Panc1 (cell line): ENCODE data around the gene DIAPH3. TPM values are rescaled to one million over a fixed set of nuclear protein-coding genes. Genes with fewer than 3 reads are reported as not detected.

ENCODE experiments used
- ATAC-seq: fragments of 200-7000 bp; cut with Tn5 transposase; 2 replicates; pipeline ENCODE4 v1.9.1; 2020; ENCODE audit warnings: mild to moderate bottlenecking, moderate library complexity
- BruUV-seq: library from RNA; stranded (reverse); fragments of 400-500 nt; replicated peaks from 2 replicates; lab custom pipeline; 2021; lab: Mats Ljungman, UMichigan
- CTCF ChIA-PET: fragments of 300-600 bp; sonication (Branson Sonifier 250); formaldehyde crosslinking; loops from one replicate; lab custom pipeline; 2022; ENCODE audit warnings: antibody characterized with exemption; lab: Charles Lee
- POLR2A ChIA-PET: fragments of 300-600 bp; sonication (Branson Sonifier 250); formaldehyde crosslinking; loops from one replicate; lab custom pipeline; 2022; ENCODE audit warnings: antibody characterized with exemption; lab: Charles Lee
- DNase-seq: peaks from one replicate; pipeline ENCODE4 v3.0.0-alpha.2; 2010; ENCODE audit warnings: low read depth, low spot score
- H3K27ac ChIP-seq: 2 replicates; pipeline ENCODE4 v1.5.1; 2011; ENCODE audit warnings: mild to moderate bottlenecking, low read length, inconsistent platforms
- H3K27me3 ChIP-seq: fragments of 200-500 bp; sonication (Bioruptor generic); 2 replicates; pipeline ENCODE4 v1.6.0; 2014; ENCODE audit warnings: low read length, inconsistent platforms; ENCODE audit not compliant: control insufficient read depth, insufficient read depth
- H3K36me3 ChIP-seq: fragments of 200-500 bp; sonication (Bioruptor generic); 2 replicates; pipeline ENCODE4 v1.5.1; 2014; ENCODE audit warnings: inconsistent platforms, mild to moderate bottlenecking, low read length, moderate library complexity; ENCODE audit not compliant: control insufficient read depth, insufficient read depth
- H3K4me1 ChIP-seq: 2 replicates; pipeline ENCODE4 v1.5.1; 2011; ENCODE audit warnings: inconsistent platforms, mild to moderate bottlenecking, low read length, moderate library complexity; ENCODE audit not compliant: control insufficient read depth, insufficient read depth
- H3K4me3 ChIP-seq, 2 experiments: 2 replicates each; pipeline ENCODE4 v1.5.1; 2011 to 2012; ENCODE audit warnings: low read depth in 2 of 2, low read length in 2 of 2, mild to moderate bottlenecking in 2 of 2, inconsistent platforms in 1 of 2, moderate library complexity in 1 of 2
- H3K9me3 ChIP-seq: fragments of 200-500 bp; sonication (Bioruptor generic); 2 replicates; pipeline ENCODE4 v1.5.1; 2014; ENCODE audit warnings: low read depth, mild to moderate bottlenecking, inconsistent platforms, low read length, moderate library complexity; ENCODE audit not compliant: control insufficient read depth, insufficient read depth
- POLR2AphosphoS5 ChIP-seq: IDR thresholded peaks from 2 replicates; pipeline ENCODE4 v1.6.1; 2012; ENCODE audit warnings: mild to moderate bottlenecking, low read depth, low read length, moderate library complexity
- SIN3A ChIP-seq: IDR thresholded peaks from 2 replicates; pipeline ENCODE4 v1.6.1; 2012; ENCODE audit warnings: low read depth, mild to moderate bottlenecking, low read length, moderate library complexity, borderline replicate concordance; ENCODE audit not compliant: insufficient read depth
- TCF7L2 ChIP-seq: IDR thresholded peaks from 2 replicates; pipeline ENCODE4 v1.6.1; 2011; ENCODE audit warnings: mild to moderate bottlenecking, low read depth, low read length, inconsistent platforms
- in situ Hi-C: cut with HindIII; loops from 2 replicates; pipeline ENCODE4 v1.10.0; 2016; ENCODE audit warnings: low sequenced_read_pairs, low pct_unique_long_range_greater_than_20kb
- intact Hi-C: fragments of 100-400 bp; cut with micrococcal nuclease; formaldehyde crosslinking; loops from one replicate; pipeline ENCODE4 v1.10.0; 2022; ENCODE audit not compliant: unreplicated experiment
- total RNA-seq: library from RNA; stranded (reverse); gene quantifications from one replicate; pipeline ENCODE4 v1.2.1, GENCODE V29; 2021; ENCODE audit not compliant: unreplicated experiment
- TF ChIP-seq, protein P1 (sequence below), 2 experiments: IDR thresholded peaks; 2 replicates each; pipeline ENCODE4 v1.6.1; 2011 to 2012; ENCODE audit warnings: low read depth in 2 of 2, control low read depth in 1 of 2, low read length in 1 of 2, mild to moderate bottlenecking in 1 of 2, moderate library complexity in 1 of 2; ENCODE audit not compliant: insufficient read depth in 1 of 2
- TF ChIP-seq, protein P2 (sequence below): fragments of 450-650 bp; IDR thresholded peaks from 2 replicates; pipeline ENCODE4 v1.5.1; 2017; ENCODE audit warnings: mild to moderate bottlenecking

Gene DIAPH3
- total RNA-seq, 1 experiment from 2014 or later = 15.4 TPM

DNA sequence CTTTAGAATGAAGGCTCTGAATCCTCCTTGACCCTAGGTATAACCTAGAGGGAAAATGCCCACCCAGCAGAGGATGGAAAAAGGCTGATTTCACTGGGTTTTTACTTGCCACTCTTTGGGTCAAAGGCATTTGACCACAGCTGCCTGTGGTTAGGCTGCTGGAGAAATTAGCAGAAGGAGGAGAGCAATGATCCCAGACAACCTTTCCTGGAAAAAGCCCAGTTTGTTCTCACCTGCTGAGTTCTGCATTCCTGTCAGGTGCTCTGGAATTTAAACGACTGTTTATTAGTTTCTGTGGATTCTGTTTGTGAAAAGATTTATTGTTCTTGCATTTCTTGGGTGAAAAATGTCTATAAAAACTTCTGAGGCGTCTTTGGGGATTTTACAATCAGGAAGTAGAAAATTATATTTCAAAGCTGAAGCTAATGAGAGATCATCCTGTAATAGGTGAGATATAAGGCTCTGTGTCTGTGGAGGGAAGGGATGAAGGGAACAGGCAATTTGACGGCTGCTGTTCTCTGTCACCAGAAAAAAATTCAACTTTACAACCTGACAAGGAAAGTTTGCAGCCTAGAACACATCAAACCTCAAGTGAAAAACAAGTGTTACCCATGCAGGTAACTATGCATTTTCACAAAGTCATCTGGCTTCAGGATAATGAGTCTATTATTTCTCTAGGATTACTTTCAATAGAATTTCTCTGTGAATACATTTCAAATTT, 519.7 kb downstream of the DIAPH3 start:
- Histone ChIP-seq H3K27ac (no peak overlapping the region), H3K27me3 (no peaks in the 10 kb centered on the region), H3K9me3 (no peaks in the 10 kb centered on the region), H3K4me1 (no peaks in the 10 kb centered on the region), H3K36me3 (no peaks in the 10 kb centered on the region), H3K4me3 (no peak overlapping the region)
- TF ChIP-seq, protein P1, sequence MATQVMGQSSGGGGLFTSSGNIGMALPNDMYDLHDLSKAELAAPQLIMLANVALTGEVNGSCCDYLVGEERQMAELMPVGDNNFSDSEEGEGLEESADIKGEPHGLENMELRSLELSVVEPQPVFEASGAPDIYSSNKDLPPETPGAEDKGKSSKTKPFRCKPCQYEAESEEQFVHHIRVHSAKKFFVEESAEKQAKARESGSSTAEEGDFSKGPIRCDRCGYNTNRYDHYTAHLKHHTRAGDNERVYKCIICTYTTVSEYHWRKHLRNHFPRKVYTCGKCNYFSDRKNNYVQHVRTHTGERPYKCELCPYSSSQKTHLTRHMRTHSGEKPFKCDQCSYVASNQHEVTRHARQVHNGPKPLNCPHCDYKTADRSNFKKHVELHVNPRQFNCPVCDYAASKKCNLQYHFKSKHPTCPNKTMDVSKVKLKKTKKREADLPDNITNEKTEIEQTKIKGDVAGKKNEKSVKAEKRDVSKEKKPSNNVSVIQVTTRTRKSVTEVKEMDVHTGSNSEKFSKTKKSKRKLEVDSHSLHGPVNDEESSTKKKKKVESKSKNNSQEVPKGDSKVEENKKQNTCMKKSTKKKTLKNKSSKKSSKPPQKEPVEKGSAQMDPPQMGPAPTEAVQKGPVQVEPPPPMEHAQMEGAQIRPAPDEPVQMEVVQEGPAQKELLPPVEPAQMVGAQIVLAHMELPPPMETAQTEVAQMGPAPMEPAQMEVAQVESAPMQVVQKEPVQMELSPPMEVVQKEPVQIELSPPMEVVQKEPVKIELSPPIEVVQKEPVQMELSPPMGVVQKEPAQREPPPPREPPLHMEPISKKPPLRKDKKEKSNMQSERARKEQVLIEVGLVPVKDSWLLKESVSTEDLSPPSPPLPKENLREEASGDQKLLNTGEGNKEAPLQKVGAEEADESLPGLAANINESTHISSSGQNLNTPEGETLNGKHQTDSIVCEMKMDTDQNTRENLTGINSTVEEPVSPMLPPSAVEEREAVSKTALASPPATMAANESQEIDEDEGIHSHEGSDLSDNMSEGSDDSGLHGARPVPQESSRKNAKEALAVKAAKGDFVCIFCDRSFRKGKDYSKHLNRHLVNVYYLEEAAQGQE (IDR thresholded peaks at IDR 0.05; ENCODE audit: insufficient read depth in 1 of 2, low read depth in 2 of 2, low read length in 1 of 2) = no peak
- TF ChIP-seq POLR2AphosphoS5 = no peak
- ATAC-seq = no peak
- intact Hi-C loops (no loop called here), in situ Hi-C loops (no loop called here)
- no TSS peak for BruUV-seq
- ChIA-PET POLR2A (no interaction called here), CTCF (no interaction called here)
- no peak for DNase-seq

DNA sequence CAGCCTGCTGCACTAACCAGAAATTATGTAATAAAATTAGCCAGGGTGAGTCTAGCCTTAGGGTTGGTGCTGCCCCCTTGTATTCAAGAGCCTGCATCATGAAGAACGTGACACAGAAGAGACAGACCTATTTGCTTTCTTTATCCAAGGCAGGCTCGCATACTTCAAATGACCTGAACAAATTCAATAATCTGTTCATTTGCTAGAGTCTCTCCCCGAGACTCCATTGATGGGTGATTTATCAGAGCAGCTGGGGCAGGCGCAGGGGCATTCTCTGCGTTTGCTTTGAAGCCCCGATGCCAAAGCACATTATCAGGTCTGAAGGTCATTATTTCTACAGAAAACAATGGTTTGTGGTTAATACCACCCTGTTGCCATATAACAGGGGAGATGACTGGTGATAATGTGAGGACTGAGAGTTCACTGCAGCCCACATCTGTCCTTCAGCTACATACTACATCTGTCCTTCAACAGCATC, 520.3 kb downstream of the DIAPH3 start:
- no peak overlapping the region for H3K4me3 ChIP-seq
- H3K4me1 ChIP-seq = no peaks in the 10 kb centered on the region
- no TSS peak for BruUV-seq
- DNase-seq (no peak), ATAC-seq (no peak)
- TF ChIP-seq SIN3A (no peak), TCF7L2 (no peak), POLR2AphosphoS5 (no peak)
- TF ChIP-seq, protein P1 (IDR thresholded peaks at IDR 0.05; ENCODE audit: insufficient read depth in 1 of 2, low read depth in 2 of 2, low read length in 1 of 2) = no peak
- TF ChIP-seq, protein P2, sequence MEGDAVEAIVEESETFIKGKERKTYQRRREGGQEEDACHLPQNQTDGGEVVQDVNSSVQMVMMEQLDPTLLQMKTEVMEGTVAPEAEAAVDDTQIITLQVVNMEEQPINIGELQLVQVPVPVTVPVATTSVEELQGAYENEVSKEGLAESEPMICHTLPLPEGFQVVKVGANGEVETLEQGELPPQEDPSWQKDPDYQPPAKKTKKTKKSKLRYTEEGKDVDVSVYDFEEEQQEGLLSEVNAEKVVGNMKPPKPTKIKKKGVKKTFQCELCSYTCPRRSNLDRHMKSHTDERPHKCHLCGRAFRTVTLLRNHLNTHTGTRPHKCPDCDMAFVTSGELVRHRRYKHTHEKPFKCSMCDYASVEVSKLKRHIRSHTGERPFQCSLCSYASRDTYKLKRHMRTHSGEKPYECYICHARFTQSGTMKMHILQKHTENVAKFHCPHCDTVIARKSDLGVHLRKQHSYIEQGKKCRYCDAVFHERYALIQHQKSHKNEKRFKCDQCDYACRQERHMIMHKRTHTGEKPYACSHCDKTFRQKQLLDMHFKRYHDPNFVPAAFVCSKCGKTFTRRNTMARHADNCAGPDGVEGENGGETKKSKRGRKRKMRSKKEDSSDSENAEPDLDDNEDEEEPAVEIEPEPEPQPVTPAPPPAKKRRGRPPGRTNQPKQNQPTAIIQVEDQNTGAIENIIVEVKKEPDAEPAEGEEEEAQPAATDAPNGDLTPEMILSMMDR = no peak
- CTCF ChIA-PET = no interaction called here
- no peaks in the 10 kb centered on the region for H3K36me3 ChIP-seq
- no peak overlapping the region for H3K27ac ChIP-seq
- in situ Hi-C loops = no loop called here
- H3K27me3 ChIP-seq = no peaks in the 10 kb centered on the region
- intact Hi-C loops = no loop called here
- H3K9me3 ChIP-seq = no peaks in the 10 kb centered on the region
- POLR2A ChIA-PET = no interaction called here
